ENCODE data around the gene C17orf67.

The C17orf67 gene

GRCh38 chr17:56756536-56756935 is 77.2 kb downstream of the C17orf67 start:
- H3K36me3 ChIP-seq (ENCODE audit: insufficient read depth) = no peaks in the 10 kb centered on the region
- no peaks in the 10 kb centered on the region for H3K79me2 ChIP-seq (ENCODE audit: insufficient read depth, low read depth)
- H3K4me3 ChIP-seq (IDR thresholded peaks at IDR 0.05; ENCODE audit: insufficient read depth, low read depth, low read length) = no peak overlapping the region
- peaks cover 4% of the 10 kb centered on the region for H3K4me1 ChIP-seq (ENCODE audit: low read depth, poor library complexity, severe bottlenecking)
- H2AFZ ChIP-seq (ENCODE audit: low read depth) = no peak overlapping the region
- no peak overlapping the region for H3K9ac ChIP-seq
- H3K27ac ChIP-seq = no peak overlapping the region
- H3K4me2 ChIP-seq = no peak overlapping the region
- TF ChIP-seq CTCF (conservative IDR thresholded peaks at IDR 0.05; ENCODE audit: low read depth, low read length) = no peak
- no peaks in the 10 kb centered on the region for H4K20me1 ChIP-seq (ENCODE audit: insufficient read depth)
- no peaks in the 10 kb centered on the region for H3K27me3 ChIP-seq (ENCODE audit: insufficient read depth, low read depth)

GRCh38 chr17:56755310-56755709 is 78.4 kb downstream of the C17orf67 start:
- no peaks in the 10 kb centered on the region for H3K27me3 ChIP-seq (ENCODE audit: insufficient read depth, low read depth)
- TF ChIP-seq CTCF (conservative IDR thresholded peaks at IDR 0.05; ENCODE audit: low read depth, low read length) = no peak
- H3K9ac ChIP-seq = no peak overlapping the region
- no peaks in the 10 kb centered on the region for H3K36me3 ChIP-seq (ENCODE audit: insufficient read depth)
- H3K79me2 ChIP-seq (ENCODE audit: insufficient read depth, low read depth) = no peaks in the 10 kb centered on the region
- no peaks in the 10 kb centered on the region for H4K20me1 ChIP-seq (ENCODE audit: insufficient read depth)
- H2AFZ ChIP-seq (ENCODE audit: low read depth) = no peak overlapping the region
- no peak overlapping the region for H3K4me2 ChIP-seq
- H3K4me3 ChIP-seq (IDR thresholded peaks at IDR 0.05; ENCODE audit: insufficient read depth, low read depth, low read length) = no peak overlapping the region
- H3K27ac ChIP-seq = no peak overlapping the region
- peaks cover 4% of the 10 kb centered on the region for H3K4me1 ChIP-seq (ENCODE audit: low read depth, poor library complexity, severe bottlenecking)

- Histone ChIP-seq H3K4me2 (no peak overlapping the region), H3K27ac (no peak overlapping the region), H2AFZ (ENCODE audit: low read depth) (no peak overlapping the region), H3K4me1 (ENCODE audit: low read depth, poor library complexity, severe bottlenecking) (peaks cover 4% of the 10 kb centered on the region), H3K79me2 (ENCODE audit: insufficient read depth, low read depth) (no peaks in the 10 kb centered on the region), H3K36me3 (ENCODE audit: insufficient read depth) (no peaks in the 10 kb centered on the region), H3K9ac (no peak overlapping the region), H4K20me1 (ENCODE audit: insufficient read depth) (no peaks in the 10 kb centered on the region), H3K27me3 (ENCODE audit: insufficient read depth, low read depth) (no peaks in the 10 kb centered on the region), H3K4me3 (IDR thresholded peaks at IDR 0.05; ENCODE audit: insufficient read depth, low read depth, low read length) (no peak overlapping the region)
- no peak for TF ChIP-seq CTCF (conservative IDR thresholded peaks at IDR 0.05; ENCODE audit: low read depth, low read length)
Measured at GRCh38 chr17:56754523-56755208, 79.1 kb downstream of the C17orf67 start.

- peaks cover 4% of the 10 kb centered on the region for H3K4me1 ChIP-seq (ENCODE audit: low read depth, poor library complexity, severe bottlenecking)
- H3K9ac ChIP-seq = no peak overlapping the region
Measured at GRCh38 chr17:56752263-56752836, 81.4 kb downstream of the C17orf67 start.

More at GRCh38 chr17:56752263-56752836, 81.4 kb downstream of the C17orf67 start:
- Histone ChIP-seq H3K4me2 (no peak overlapping the region), H3K36me3 (ENCODE audit: insufficient read depth) (no peaks in the 10 kb centered on the region), H4K20me1 (ENCODE audit: insufficient read depth) (no peaks in the 10 kb centered on the region), H3K27me3 (ENCODE audit: insufficient read depth, low read depth) (no peaks in the 10 kb centered on the region), H2AFZ (ENCODE audit: low read depth) (no peak overlapping the region), H3K27ac (no peak overlapping the region), H3K79me2 (ENCODE audit: insufficient read depth, low read depth) (no peaks in the 10 kb centered on the region), H3K4me3 (IDR thresholded peaks at IDR 0.05; ENCODE audit: insufficient read depth, low read depth, low read length) (no peak overlapping the region)
- no peak for TF ChIP-seq CTCF (conservative IDR thresholded peaks at IDR 0.05; ENCODE audit: low read depth, low read length)
